ENCODE data around the gene CHAF1A. TPM values are rescaled to one million over a fixed set of nuclear protein-coding genes. Genes with fewer than 3 reads are reported as not detected.

Gene CHAF1A
- total RNA-seq, 1 donor = 35.3 TPM

- DNase-seq (ENCODE audit: low read depth in 2 of 3, low spot score in 2 of 3) = no peak
Observed at GRCh38 chr19:4378886-4379285, 23.6 kb upstream of the CHAF1A start.

- DNase-seq (ENCODE audit: low read depth in 2 of 3, low spot score in 2 of 3) = no peak
Observed at GRCh38 chr19:4379383-4380253, 22.8 kb upstream of the CHAF1A start.

- peak in 1 of 3 donors; percentile 46 for DNase-seq (ENCODE audit: low read depth in 2 of 3, low spot score in 2 of 3)
Observed at GRCh38 chr19:4380254-4380727, 22.1 kb upstream of the CHAF1A start.

- DNase-seq (ENCODE audit: low read depth in 2 of 3, low spot score in 2 of 3) = no peak
Observed at GRCh38 chr19:4385291-4386040, 17.0 kb upstream of the CHAF1A start.

- no peak for DNase-seq (ENCODE audit: low read depth in 2 of 3, low spot score in 2 of 3)
Observed at GRCh38 chr19:4386041-4386782, 16.2 kb upstream of the CHAF1A start.

- no peak for DNase-seq (ENCODE audit: low read depth in 2 of 3, low spot score in 2 of 3)
Observed at GRCh38 chr19:4388337-4389063, 13.9 kb upstream of the CHAF1A start.

- DNase-seq (ENCODE audit: low read depth in 2 of 3, low spot score in 2 of 3) = no peak
Observed at GRCh38 chr19:4389064-4389375, 13.4 kb upstream of the CHAF1A start.

- no peak for DNase-seq (ENCODE audit: low read depth in 2 of 3, low spot score in 2 of 3)
Observed at GRCh38 chr19:4389511-4390016, 12.9 kb upstream of the CHAF1A start.

GRCh38 chr19:4390017-4390566, 12.3 kb upstream of the CHAF1A start:
- DNase-seq (ENCODE audit: low read depth in 2 of 3, low spot score in 2 of 3) = no peak

- DNase-seq (ENCODE audit: low read depth in 2 of 3, low spot score in 2 of 3) = peak in 1 of 3 donors; percentile 15
Observed at GRCh38 chr19:4390567-4391305, 11.7 kb upstream of the CHAF1A start.

GRCh38 chr19:4391306-4391693, 11.1 kb upstream of the CHAF1A start:
- no peak for DNase-seq (ENCODE audit: low read depth in 2 of 3, low spot score in 2 of 3)

- no peak for DNase-seq (ENCODE audit: low read depth in 2 of 3, low spot score in 2 of 3)
Observed at GRCh38 chr19:4391701-4392483, 10.5 kb upstream of the CHAF1A start.

- DNase-seq (ENCODE audit: low read depth in 2 of 3, low spot score in 2 of 3) = no peak
Observed at GRCh38 chr19:4393947-4394590, 8.4 kb upstream of the CHAF1A start.

GRCh38 chr19:4396949-4397783, 5.3 kb upstream of the CHAF1A start:
- no peak for DNase-seq (ENCODE audit: low read depth in 2 of 3, low spot score in 2 of 3)

- DNase-seq (ENCODE audit: low read depth in 2 of 3, low spot score in 2 of 3) = peak in 2 of 3 donors; percentile 32 to 67
Observed at GRCh38 chr19:4399812-4400134, 2.7 kb upstream of the CHAF1A start.

GRCh38 chr19:4400135-4400936, 2.1 kb upstream of the CHAF1A start, which contains the start of gene SH3GL1:
Gene SH3GL1 (minus strand): TSS chr19:4400547. CDS start chr19:4400368, 179 bp downstream.
- DNase-seq (ENCODE audit: low read depth in 2 of 3, low spot score in 2 of 3) = peak; percentile 93 to 98 (median 95)

Measured in hematopoietic multipotent progenitor cell (in vitro differentiated cells).